Ramos (cell line): ENCODE measurements around the gene ST7L.
"Not testable (repeated sequence)": the region's sequence is repeated elsewhere in the genome, so short reads cannot be mapped to it uniquely, and the experiment has no call there.

Experiments used
- in situ Hi-C: fragments of 300-500 bp; cut with MboI; formaldehyde crosslinking; loops from one replicate; pipeline ENCODE4 v1.14.3; 2022; ENCODE audit warnings: low sequenced_read_pairs; ENCODE audit not compliant: unreplicated experiment

ST7L gene

DNA sequence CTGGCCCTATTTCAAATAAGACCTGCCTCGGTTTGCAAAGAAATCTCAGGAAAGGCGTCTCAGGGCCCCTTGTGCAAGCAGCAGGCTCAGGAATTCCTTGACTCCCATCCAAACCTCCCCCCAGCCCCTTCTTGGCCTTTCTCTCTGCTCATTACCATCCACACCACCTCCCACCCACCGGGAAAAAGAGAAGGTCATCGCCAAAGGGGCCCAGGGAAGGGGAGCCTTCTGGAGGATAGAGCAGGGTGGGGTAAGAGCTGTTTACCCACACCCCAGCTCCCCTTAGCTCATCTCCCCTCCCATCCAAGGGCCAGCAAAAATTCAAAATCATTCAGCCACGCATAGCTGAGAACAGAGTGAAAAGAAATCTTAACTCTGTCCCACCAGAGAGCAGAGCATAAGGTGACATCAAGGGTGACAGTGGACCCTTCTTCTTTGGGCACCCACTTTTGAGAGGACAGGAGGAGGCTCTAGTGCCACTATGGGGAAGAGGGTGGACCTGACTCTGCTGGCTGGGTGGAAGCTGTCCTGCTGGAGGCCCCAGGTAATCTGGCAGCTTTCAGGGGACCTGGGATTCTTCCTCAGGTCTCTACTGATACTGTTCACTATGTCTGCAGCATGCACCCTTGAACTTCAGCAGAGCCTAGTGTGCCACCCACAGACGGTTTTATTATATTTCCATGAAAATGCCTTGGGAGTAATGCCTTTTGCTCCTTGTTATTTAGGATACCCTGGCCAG is 114.1 kb downstream of the ST7L start:
- in situ Hi-C loops = loop anchor here (10.0 kb wide), 1 partner anchor 110 kb away; the partner anchor contains the start of genes CAPZA1 and ST7L

DNA sequence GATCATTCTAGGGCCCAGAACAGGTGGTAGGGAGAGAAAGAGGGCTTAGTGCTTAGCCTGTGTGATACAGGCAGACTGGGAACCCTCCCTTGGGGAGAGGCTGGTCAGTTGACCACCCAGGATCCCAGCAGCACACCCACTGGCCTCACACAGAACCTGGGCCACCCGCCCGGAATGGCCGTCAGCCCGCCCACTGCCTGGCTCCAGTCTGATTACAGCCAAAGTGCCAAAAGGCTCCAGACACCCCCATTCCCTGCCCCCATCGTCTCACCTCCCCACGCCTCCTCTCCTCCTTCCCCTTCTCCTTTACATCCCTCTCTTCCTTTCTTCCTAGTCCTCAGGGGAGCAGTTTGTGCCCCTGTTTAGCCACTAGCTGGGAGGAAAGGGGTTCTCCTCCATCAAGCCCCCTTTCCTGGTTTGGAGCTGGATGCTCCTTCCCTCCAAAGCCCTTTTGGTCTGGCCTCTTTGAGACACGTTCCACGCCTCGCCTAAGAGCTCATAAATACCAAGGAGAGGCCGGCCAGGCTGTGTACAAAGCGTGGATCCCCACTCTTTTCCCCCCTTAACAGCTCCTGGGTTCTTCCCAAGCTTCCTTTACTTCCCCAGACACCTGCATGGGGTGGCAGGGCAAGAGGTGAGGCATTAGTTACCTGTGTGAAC is 114.8 kb downstream of the ST7L start:
- in situ Hi-C loops = loop anchor here (10.0 kb wide), 1 partner anchor 111 kb away; the partner anchor contains the start of genes CAPZA1 and ST7L

DNA sequence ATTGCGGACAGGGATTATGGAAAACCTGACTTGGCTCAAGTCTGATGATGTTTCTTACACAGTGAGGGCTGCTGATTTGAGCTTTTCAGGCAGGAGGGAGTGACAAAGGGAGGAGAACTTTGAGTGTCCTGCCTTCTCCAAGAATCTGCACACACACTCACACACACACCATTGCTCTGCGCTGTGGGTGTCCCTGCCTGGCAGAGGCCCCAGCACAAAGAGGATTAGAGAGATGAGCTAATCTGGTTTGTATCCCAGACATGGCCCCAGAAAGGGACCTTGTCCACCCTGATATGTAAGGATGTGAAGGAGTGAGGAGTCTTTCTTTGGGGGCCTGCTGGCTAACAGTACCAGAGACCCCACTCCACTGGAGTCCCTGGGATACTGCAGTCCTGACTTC is 116.1 kb downstream of the ST7L start:
- in situ Hi-C loops = loop anchor here (10.0 kb wide), 1 partner anchor 112 kb away; the partner anchor contains the start of genes CAPZA1 and ST7L

DNA sequence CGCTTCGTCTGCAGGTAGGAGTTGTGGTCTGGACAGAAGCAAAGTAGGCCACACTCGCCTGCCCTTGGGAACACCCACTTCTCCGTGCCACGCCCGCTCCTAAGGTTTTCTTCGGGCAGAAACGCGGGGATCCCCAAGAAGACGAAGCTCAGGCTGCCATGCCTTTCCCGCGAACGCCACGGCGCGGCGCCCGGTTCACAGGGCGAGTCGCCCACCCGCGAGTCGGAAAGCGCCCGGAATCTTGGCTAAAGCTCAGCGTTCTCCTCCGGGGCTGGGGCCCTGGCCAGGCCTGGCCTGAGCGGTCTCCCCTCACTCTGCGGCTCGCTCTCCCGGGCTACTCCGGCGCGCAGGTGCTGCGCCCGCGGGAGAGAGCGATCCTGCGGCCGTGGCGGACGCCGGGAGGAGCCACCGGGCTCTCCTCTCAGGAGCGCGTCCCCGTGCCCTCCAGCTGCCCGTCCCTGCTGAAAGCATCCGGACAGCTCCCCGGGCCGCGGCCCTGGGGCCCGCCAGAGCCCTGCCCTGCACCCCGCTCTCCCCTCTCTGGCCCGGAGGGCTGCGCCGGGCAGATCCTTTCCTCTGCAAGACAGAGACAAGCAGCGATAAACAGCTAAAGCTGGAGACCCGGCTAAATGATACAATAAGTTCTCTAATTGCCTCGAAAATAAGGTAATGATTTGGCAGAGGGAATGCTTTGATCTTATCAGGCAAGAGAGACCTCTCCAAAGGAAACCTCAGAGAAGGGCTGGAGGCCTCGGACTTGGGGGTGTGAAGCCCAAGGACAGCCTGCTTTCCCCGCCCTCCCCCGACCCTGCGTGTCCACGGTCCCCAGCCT is 116.9 kb downstream of the ST7L start:
- in situ Hi-C loops = loop anchor here (10.0 kb wide), 1 partner anchor 113 kb away; the partner anchor contains the start of genes CAPZA1 and ST7L

DNA sequence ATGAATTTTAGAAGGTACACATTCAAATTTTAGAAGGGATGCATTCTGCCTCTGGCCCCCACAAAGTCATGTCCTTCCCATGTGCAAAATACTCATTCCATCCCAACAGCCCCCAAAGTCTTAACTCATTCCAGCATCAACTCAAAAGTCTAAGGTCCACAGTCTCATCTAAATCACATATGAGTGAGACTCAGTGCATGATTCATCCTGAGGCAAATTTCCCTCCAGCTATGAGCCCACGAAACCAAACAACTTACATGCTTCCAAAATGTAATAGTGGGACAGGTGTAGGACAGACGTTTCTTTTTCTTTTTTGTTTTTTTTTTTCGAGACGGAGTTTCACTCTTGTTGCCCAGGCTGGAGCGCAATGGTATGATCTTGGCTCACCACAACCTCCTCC is 122.7 kb downstream of the ST7L start:
- in situ Hi-C loops = no loop called here

DNA sequence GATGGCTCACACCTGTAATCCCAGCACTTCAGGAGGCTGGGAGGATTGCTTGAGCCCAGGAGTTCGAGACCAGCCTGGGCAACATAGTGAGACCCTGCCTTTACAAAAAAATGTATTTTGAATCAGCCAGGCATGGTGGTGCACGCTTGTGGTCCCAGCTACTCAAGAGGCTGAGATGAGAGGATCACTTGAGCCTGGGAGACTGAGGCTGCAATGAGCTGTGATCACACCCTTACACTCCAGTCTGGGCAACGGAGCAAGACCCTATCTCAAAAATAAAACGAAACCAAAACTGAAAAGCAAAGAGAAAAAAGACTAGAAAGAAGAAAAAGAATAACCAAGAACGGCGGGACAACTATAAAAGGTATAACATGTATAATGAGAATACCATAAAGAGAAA is 125.6 kb downstream of the ST7L start:
- in situ Hi-C loops = no loop called here

DNA sequence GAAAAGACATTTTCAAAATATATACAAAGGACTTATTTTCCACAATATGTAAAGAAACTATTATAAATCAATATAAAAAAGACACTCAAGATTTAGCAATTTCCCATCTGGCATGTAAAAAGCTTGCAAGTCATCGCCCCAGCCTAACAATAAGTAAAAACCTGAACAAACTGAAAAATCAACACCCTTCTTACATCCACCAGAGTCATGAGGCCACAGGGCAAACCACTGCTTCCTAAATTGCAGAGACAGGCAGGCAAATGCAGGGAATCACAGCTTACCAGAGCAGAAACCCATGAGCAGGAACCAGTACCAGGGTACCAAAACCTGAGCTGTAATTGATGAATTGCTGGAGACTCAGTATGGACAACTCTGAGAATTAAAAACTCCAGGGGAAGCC is 126.9 kb downstream of the ST7L start:
- in situ Hi-C loops = no loop called here

DNA sequence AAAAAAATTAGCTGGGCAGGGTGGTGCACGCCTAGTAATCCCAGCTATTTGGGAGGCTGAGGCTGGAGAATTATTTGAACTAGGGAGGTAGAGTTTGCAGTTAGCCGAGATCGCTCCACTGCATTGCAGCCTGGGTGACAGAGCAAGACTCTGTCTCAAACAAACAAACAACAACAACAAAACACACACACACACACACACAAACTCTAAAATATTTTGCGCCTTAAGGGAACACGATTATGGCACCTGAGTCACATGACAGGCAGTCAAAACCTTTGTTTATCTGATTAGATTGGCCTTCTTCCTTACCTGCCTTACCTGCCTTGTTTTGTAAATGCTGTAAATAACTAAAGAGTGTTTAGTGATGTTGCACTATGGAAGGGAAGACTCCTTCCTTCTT is 130.8 kb downstream of the ST7L start:
- in situ Hi-C loops = no loop called here

DNA sequence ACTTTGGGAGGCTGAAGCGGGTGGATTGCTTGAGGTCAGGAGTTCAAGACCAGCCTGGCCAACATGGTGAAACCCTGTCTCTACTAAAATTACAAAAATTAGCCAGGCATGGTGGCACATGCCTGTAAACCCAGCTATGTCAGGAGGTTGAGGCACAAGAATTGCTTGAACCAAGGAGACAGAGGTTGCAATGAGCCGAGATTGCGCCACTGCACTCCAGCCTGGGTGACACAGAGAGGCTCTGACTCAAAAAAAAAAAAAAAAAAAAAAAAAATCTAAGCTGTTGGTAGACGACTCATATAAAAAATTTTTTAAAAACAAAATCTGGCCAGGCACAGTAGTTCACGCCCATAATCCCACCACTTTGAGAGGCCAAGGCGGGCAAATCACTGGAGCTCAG is 131.3 kb downstream of the ST7L start:
- in situ Hi-C loops = not testable (repeated sequence)

DNA sequence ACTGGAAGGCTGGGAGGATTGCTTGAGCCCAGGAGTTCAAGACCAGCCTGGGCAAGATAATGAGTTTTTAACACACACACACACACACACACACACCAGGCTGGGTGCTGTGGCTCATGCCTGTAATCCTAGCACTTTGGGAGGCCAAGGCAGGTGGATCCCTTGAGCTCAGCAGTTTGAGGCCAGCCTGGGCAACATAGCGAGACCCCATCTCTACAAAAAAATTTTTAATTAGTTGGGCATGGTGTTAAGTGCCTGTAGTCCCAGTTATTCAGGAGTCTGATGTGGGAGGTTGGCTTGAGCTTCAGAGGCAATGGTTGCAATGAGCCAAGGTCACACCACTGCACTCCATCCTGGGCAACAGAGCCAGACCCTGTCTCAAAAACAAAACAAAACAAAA is 132.9 kb downstream of the ST7L start:
- in situ Hi-C loops = not testable (repeated sequence)

DNA sequence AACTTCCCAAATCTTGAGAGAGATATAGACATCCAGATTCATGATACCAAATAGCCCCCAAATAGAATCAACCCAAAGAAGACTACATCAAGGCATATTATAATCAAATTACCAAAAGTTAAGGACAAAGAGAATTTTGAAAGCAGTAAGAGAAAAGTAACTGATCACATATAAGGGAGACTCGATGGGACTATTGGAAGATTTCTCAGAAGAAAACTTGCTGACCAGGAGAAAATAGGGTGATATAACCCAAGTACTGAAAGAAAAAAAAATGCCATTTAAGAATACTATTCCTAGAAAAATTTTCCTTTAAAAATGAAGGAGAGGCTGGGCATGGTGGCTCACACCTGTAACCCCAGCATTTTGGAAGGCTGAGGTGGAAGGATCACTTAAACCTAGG is 140.6 kb downstream of the ST7L start:
- in situ Hi-C loops = no loop called here

DNA sequence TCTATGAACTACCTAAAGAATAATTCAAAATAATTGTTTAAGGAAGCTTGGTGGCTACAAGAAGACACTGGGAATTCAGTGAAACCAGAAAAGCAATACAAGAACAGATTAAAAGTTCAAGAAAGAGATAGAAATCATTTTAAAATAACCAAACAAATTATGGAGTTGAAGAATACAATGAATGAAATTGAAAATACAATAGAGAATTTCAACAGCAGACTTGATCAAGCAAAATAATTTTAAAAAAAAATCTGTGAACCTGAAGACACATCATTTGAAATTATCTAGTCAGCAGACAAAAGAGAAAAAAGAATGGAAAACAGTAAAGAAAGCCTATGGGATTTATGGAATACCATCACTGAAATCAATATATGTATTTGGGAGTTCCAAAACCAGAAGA is 141.4 kb downstream of the ST7L start:
- in situ Hi-C loops = no loop called here
